NB4 (cell line): Measurements from ENCODE around the gene GABRG3.

Experiments used
- DNase-seq: peaks from one replicate; pipeline ENCODE4 v3.0.0; 2010; ENCODE audit warnings: low read depth
- H3K4me3 ChIP-seq: one replicate; pipeline ENCODE4 v1.5.1; 2011; ENCODE audit warnings: mild to moderate bottlenecking, low read depth, low read length, moderate library complexity
- CTCF ChIP-seq: IDR thresholded peaks from one replicate; pipeline ENCODE4 v1.5.1; 2012; ENCODE audit warnings: low read depth, low read length
- MAX ChIP-seq: IDR thresholded peaks from 2 replicates; pipeline ENCODE4 v1.6.1; 2011; ENCODE audit warnings: low read depth, low read length
- MYC ChIP-seq: IDR thresholded peaks from 2 replicates; pipeline ENCODE4 v1.6.1; 2011; ENCODE audit warnings: low read depth, low read length
- POLR2A ChIP-seq: IDR thresholded peaks from 2 replicates; pipeline ENCODE4 v1.6.1; 2011; ENCODE audit warnings: mild to moderate bottlenecking; ENCODE audit not compliant: insufficient read length; ENCODE audit errors: extremely low read depth

Gene GABRG3

GRCh38 chr15:27214961-27215360 lies 244.0 kb downstream of the GABRG3 start:
- no peak overlapping the region for H3K4me3 ChIP-seq
- DNase-seq: no peak
- TF ChIP-seq MYC: no peak
- no peak for TF ChIP-seq CTCF
- TF ChIP-seq MAX: no peak
- no peak for TF ChIP-seq POLR2A

- DNase-seq: no peak
- no peak overlapping the region for H3K4me3 ChIP-seq
- TF ChIP-seq MYC (no peak), MAX (no peak), POLR2A (no peak), CTCF (no peak)
Measured at GRCh38 chr15:27218426-27218825, 247.4 kb downstream of the GABRG3 start.

GRCh38 chr15:27219636-27220035 lies 248.7 kb downstream of the GABRG3 start:
- no peak overlapping the region for H3K4me3 ChIP-seq
- TF ChIP-seq POLR2A (no peak), MAX (no peak), MYC (no peak), CTCF (no peak)
- no peak for DNase-seq

- TF ChIP-seq MAX (no peak), MYC (no peak), CTCF (no peak), POLR2A (no peak)
- no peak for DNase-seq
- no peak overlapping the region for H3K4me3 ChIP-seq
Measured at GRCh38 chr15:27220199-27220598, 249.2 kb downstream of the GABRG3 start.

GRCh38 chr15:27222479-27222878 lies 251.5 kb downstream of the GABRG3 start:
- no peak for DNase-seq
- TF ChIP-seq CTCF (no peak), POLR2A (no peak)
- H3K4me3 ChIP-seq: no peak overlapping the region

- no peak overlapping the region for H3K4me3 ChIP-seq
- TF ChIP-seq MAX (no peak), CTCF (no peak), MYC (no peak), POLR2A (no peak)
- DNase-seq: no peak
Measured at GRCh38 chr15:27223179-27223578, 252.2 kb downstream of the GABRG3 start.
